GM10266 (cell line): ENCODE measurements around the gene EMD.

Experiments
- DNase-seq: peaks from one replicate; pipeline ENCODE4 v3.0.0; 2012; ENCODE audit errors: extremely low spot score
- CTCF ChIP-seq: IDR thresholded peaks from 2 replicates; pipeline ENCODE4 v1.5.1; 2012; ENCODE audit warnings: mild to moderate bottlenecking, low read depth; ENCODE audit not compliant: control insufficient read depth, insufficient read depth; ENCODE audit errors: missing control alignments

EMD gene

DNA sequence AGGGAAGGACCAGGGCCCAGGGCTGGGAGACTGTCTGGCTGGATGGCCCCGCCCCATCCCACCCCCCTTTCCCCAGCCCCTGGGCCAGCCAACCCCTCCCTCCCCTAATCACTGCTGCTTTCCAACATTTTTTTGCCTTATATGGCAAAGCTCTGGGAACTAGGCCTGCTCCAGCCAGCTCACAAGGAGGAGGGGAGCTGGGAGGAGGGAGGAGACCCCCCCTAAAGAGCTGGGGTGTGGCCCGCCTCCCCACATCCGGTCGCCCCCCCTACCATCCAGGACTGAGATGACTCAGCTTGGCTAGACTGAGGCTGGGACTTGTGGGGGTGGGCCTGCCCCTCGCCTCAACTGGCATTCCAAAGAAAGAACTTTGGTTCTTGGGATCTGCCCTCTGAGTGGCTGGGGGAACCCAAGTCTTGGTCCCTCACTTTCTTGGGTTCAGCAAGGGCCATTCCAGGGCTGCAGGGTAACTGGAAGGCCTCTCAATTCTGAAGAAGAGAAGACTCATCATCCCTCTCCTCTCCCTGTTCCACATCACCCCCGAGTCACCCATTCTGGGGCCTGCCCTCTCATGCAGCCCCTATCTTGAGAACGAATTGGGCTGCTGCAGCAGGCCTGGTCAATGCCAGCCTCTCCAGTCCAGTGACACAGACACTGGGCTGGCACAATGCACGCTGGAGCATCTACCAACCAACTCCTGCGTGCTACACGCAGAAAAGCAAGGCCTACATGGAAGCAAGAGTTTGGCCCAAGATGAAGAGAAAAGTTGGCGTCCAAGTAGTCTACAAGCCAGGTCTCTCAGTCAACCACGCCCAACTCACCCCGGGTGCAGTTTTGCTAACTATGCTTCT is 9.4 kb upstream of the EMD start:
- DNase-seq: peak; percentile 53
- TF ChIP-seq CTCF: no peak

GRCh38 chrX:154370300-154371016 is 8.6 kb upstream of the EMD start:
- no peak for DNase-seq
- no peak for TF ChIP-seq CTCF

DNA sequence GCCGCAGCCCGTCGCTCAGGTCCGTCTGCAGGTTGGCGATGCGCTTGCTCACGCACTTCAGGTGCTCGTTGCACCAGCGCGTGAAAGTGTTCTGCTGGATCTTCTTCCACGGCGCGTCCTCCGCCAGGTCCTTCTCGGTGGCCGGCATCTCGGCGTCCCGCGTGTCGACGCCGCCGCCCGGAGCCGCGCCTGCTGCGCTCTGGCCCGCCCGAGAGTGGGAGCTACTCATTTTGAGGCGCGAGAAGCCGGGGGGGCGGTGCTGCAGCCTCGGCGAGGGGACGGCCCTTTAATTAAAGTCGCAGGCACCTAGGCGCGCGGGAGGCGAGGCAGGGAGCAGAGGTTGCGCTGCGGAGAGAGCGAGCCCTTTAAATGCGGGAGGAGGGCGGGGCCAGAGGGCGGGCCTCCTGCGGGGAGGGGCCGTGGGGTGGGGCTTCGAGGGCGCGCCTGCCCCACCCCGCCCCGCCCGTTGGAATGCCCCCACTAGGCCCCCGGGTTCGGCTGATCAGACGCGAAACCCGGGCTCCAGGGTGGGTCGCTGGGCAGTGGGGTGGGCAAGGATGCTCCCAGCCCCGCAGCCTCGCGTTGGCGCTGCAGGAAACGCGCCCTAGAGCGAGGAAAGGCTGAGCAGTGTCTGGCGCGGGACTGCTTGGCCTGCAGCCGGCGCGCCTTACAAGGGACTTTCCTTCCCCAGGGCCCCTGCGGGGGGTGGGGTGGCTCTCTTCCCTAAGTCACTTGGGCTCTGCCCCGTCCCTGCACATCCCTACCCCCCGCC is 7.9 kb upstream of the EMD start:
- no peak for TF ChIP-seq CTCF
- DNase-seq: peak; percentile 89

DNA sequence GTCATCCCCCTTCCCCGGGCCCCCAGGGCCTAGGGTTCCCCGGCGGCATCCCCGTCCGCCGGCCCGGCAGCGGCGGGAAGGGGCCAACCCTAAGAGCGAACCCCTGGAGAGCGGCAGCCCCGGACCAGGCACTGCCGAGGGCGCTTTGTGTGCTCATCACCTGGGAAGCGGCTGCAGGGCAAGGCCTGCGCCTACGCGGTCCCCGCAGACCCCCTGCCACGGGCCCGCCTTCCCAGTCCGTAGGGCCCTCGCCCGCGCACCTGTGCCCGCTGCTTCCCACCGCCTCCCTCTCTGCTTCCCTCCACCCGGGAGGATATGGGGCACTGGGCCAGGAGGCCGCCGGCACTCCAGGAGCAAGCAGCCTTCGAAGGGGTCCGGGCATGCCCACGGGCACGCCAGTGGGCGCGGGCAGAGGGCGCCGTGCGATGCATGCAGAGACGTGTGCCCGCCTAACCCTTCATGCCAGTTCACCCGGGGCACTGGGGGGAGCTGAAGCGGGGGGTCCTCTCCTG is 7.2 kb upstream of the EMD start:
- no peak for DNase-seq
- no peak for TF ChIP-seq CTCF

DNA sequence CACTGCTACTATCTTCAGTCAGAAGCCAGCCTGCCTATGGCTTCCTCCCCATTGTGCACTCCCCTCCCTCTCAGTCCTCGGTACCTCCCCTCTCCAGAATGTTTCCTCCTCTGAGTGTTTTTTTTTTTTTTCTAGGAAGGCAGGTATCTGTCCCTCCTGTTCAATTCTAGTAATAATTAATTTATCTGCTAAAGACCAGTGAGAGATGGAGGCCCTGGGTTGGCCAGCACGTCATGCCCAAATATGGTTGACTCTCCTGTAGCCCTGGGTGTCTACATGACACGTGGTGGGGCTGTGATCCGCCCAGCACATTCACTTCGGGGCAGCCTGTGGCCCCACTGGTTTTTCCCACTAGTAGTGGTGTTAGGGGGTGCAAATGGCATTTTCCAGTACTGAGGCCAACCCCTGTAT is 6.5 kb upstream of the EMD start:
- DNase-seq: peak; percentile 77
- no peak for TF ChIP-seq CTCF

- peak; percentile 47 for TF ChIP-seq CTCF
- no peak for DNase-seq
Observed at GRCh38 chrX:154373340-154374306, 5.5 kb upstream of the EMD start.
